Medulla oblongata (tissue), 1 donor: ENCODE results near the gene C2orf42.
"Not testable (repeated sequence)": the region's sequence is repeated elsewhere in the genome, so short reads cannot be mapped to it uniquely, and the experiment has no call there.

Experiments used
- DNase-seq: peaks from one replicate; pipeline ENCODE4 v3.0.0-alpha.2; 2015; ENCODE audit errors: extremely low spot score

Gene C2orf42

GRCh38 chr2:70173520-70173919 lies 17.3 kb downstream of the C2orf42 start:
- no peak for DNase-seq

- DNase-seq, result not testable (repeated sequence)
Measured at GRCh38 chr2:70169654-70170245, 21.1 kb downstream of the C2orf42 start.

- no peak for DNase-seq
Measured at GRCh38 chr2:70161069-70161534, 29.7 kb downstream of the C2orf42 start.

- no peak for DNase-seq
Measured at GRCh38 chr2:70160545-70160944, 30.3 kb downstream of the C2orf42 start.

- DNase-seq, result not testable (repeated sequence)
Measured at GRCh38 chr2:70149130-70149686, 41.6 kb downstream of the C2orf42 start.

- not testable (repeated sequence) for DNase-seq
Measured at GRCh38 chr2:70148211-70148760, 42.5 kb downstream of the C2orf42 start.

GRCh38 chr2:70145851-70146739 lies 44.7 kb downstream of the C2orf42 start:
- DNase-seq, result no peak

GRCh38 chr2:70145144-70145490 lies 45.7 kb downstream of the C2orf42 start:
- DNase-seq, result no peak

- no peak for DNase-seq
Measured at GRCh38 chr2:70144443-70145143, 46.2 kb downstream of the C2orf42 start.

GRCh38 chr2:70143314-70144150 lies 47.3 kb downstream of the C2orf42 start:
- peak; percentile 70 for DNase-seq

- peak; percentile 99 for DNase-seq
Measured at GRCh38 chr2:70142590-70143313, 48.1 kb downstream of the C2orf42 start.

- no peak for DNase-seq
Measured at GRCh38 chr2:70141902-70142589, 48.8 kb downstream of the C2orf42 start.

- DNase-seq, result peak; percentile 83
Measured at GRCh38 chr2:70141212-70141901, 49.5 kb downstream of the C2orf42 start.

- no peak for DNase-seq
Measured at GRCh38 chr2:70140791-70141211, 50.0 kb downstream of the C2orf42 start.

- DNase-seq, result not testable (repeated sequence)
Measured at GRCh38 chr2:70134323-70134983, 56.4 kb downstream of the C2orf42 start.

GRCh38 chr2:70133491-70134322 lies 57.1 kb downstream of the C2orf42 start:
- DNase-seq, result no peak

- no peak for DNase-seq
Measured at GRCh38 chr2:70133127-70133452, 57.7 kb downstream of the C2orf42 start.
